ENCODE results near the gene ALKBH3.

DNA sequence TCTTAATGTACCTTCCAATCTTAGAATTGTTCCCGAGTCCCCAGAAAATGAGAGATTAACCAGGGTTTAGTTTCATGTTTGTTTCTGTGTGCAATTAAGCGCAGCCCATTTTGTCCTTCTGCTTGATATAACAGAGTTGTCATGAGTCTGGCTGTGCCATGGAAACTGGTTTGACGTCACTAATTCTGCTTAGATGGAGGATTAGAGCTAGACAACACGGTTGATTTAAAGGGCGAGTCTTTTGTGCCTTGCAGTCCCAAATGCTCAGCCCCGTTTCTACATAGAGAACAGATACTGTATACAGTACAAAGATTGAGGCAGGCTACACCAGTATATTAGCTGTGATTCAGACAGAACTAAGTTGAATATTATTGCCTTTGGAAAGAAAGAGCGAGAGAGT is 45.5 kb upstream of the ALKBH3 start:
- TF ChIP-seq POLR2A (IDR thresholded peaks at IDR 0.05): no peak
- TF ChIP-seq CTCF (IDR thresholded peaks at IDR 0.05): no peak
